DMS 273 (cell line): ENCODE results near the gene GBA2.

Source experiments
- DNase-seq: peaks from one replicate; lab custom pipeline; 2025; ENCODE audit not compliant: unreplicated experiment; lab: John Stamatoyannopoulos, UW

The GBA2 gene

DNA sequence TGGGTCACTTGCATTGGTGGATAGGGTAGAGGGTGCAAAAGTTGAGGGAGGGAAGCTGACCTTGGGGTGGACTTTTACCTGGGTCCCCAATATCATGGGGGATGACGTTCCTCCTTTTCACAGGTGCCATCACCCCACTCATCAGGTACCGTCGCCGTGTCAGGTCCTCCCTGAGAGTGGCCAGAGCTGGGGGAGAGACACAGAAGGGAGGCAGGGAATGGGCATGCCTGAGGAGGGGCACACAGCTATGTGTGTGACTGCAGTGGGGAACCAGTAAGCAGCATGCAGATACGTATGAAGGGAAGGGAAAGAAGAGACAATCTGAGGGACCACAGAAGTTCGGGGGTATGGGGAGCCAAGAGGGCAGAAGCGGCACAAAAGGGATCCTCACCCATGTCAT lies 10.1 kb downstream of the GBA2 start:
- DNase-seq, result no peak

DNA sequence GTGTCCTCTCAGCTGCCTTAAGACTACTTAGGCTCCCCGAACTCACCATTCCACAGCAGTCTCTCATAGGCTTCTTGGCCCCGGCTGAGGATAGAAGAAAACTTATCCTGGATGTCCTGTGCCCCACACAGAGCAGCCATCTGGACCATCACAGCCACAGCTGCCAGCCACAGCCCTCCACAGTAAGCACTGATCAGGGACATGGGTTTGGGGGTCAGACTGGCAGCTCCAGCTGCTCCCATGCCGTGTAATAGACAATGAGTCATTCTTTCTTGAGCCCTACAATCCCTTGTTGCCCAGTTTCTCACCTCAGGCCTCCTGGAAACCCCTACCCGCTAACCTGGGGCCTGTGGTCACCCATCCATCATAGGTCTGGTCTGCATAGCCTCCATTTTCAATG lies 10.8 kb downstream of the GBA2 start:
- peak; percentile 56 for DNase-seq

DNA sequence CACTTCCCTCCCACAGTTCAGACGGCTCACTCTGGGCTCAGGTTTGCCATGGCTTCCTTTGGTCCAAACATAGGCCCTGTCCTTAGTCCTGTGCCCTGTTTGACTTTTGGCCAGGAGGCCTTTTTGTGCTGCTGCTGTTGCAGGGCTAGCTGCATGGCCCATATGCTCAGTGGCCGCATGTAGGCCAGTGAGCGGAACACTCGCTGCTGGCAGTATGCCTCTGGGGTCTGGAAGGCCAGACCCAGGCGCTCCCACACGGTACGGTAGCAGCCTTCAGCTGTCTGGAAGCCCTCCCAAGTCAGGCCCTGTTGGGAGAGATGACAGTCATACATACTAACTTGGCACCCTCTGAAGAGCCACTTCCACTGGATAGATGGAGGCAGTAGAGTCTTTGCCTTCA lies 11.9 kb downstream of the GBA2 start:
- no peak for DNase-seq

DNA sequence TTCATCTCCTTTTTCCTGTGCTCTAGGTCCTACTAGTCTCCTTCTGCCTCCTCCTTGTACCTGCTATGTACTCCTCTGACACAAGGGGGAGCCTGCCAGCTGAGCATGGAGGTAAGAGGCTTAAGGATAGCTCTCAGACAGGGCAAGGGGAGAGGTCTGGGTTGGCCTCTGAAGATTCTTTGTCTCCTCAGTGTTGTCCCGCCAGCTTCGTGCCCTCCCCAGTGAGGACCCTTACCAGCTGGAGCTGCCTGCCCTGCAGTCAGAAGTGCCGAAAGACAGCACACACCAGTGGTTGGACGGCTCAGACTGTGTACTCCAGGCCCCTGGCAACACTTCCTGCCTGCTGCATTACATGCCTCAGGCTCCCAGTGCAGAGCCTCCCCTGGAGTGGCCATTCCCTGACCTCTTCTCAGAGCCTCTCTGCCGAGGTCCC lies 12.8 kb downstream of the GBA2 start:
- DNase-seq, result peak; percentile 85

DNA sequence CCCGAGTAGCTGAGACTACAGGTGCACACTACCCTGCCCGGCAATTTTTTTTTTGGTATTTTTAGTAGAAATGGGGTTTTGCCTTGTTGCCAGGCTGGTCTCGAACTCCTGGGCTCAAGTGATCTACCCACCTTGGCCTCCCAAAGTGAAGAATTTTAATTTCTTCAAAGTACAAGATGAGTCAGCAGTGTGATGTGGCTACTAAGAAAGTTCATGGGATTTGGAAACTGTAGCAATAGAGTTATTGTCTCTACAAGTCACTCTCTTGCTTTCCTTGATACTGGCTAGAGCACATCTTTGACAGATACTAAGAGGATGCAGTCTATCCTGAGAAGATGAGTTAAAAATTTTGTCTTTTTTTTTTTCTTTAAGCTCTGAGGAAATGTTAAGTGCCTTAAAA lies 14.9 kb downstream of the GBA2 start:
- no peak for DNase-seq

DNA sequence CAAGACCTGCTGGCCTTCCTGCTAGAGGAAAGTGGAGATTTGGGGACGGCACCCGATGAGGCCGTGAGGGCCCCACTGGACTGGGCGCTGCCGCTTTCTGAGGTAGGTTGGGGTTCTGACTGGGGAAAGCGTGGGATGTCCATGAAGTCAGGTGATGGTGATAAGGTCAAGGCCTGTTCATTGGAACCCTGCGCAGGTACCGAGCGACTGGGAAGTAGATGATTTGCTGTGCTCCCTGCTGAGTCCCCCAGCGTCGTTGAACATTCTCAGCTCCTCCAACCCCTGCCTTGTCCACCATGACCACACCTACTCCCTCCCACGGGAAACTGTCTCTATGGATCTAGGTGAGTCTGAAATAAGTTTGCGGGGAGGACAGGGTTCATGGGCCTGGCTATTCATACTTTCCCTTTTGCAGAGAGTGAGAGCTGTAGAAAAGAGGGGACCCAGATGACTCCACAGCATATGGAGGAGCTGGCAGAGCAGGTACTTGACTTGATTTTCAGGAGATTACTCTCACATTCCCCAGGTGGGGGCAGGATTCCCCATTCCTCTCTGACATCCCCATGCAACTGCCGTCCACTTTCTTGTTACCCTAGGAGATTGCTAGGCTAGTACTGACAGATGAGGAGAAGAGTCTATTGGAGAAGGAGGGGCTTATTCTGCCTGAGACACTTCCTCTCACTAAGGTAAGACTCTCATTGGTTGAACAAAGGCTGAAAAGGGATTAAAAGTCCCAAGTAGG lies 16.1 kb downstream of the GBA2 start:
- peak; percentile 80 for DNase-seq

- DNase-seq, result peak; percentile 99
Observed at GRCh38 chr9:35732185-35732799, 16.7 kb downstream of the GBA2 start, which contains the start of the genes CREB3 and TLN1. Gene CREB3, plus strand, starts transcription at chr9:35732666. Its CDS starts 107 bp downstream, at chr9:35732773. Gene TLN1, minus strand, starts transcription at chr9:35732195. Its CDS starts 6,501 bp downstream, at chr9:35725694.

DNA sequence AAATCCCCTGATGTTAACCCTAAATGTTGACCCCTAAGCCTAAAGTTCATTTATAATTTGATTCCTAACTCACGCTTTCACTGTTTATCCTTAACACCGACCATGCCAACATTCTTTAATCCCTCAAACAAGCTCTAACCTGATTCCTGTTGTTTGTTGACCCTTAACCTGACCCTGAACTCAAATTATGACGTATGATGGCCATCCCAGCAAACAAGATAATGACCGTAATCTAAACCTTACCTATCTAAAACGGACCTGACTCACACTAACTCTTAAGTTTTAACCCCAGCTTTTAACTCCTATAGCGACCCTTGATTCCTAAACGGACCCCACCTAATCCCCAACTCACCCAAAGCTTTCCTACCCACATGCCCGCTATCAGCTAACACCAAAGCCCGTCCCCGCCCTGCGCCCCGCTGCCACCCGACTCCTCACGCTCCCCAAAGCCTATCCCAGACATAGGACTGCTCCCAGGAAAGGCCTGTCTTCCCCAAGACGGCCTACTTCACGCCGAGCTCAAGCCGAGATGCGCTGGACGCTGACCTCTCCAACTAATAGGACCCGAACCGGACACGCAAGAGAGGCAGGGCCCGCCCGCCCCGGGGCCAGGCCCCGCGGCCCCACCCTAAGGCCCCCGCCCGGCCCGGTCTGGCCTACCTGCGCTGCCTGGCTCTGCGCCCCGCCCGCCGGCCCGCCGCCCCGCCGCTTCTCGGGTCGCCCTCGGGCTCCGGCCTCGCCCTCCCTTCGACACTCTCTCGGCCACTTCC lies 17.4 kb downstream of the GBA2 start:
- peak; percentile 67 for DNase-seq

DNA sequence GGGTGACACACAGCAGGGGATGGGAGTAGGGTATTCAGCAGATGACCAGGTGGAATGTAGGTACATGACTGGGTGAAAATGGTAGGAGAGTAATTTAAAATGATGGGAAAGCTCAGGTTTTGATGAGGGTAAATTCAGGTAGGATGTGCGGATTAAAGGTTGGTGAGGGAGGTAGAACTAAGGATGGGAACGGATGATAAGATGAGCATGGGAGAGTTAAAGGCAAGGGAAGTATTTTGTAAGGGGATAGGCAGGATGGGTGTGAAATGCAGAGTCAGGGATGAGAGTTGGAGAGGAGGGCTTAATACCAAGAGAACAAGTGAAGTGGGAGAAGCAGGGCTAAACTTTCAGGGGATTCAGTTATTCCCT lies 18.6 kb downstream of the GBA2 start:
- DNase-seq, result no peak

- peak; percentile 63 for DNase-seq
Observed at GRCh38 chr9:35729700-35730485, 19.1 kb downstream of the GBA2 start.

DNA sequence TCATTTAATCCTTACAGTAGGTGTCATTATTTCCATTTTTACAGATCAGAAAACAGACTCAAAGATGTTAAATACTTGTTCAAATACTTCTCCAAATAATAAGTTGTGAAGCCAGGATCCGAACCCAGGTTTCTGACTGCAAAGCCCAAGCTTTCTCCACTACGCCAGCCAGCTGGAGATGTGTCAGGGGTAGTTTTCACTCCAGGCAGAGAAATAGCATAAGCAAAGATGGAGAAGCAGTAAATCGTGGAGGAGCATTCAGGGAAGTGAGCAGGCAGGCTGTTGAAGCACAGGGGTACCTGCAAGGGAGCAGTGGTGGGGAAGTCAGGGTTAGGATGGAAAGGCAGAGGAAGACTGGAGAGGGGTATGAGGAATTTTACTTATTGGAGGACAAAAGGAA lies 19.9 kb downstream of the GBA2 start:
- DNase-seq, result no peak

DNA sequence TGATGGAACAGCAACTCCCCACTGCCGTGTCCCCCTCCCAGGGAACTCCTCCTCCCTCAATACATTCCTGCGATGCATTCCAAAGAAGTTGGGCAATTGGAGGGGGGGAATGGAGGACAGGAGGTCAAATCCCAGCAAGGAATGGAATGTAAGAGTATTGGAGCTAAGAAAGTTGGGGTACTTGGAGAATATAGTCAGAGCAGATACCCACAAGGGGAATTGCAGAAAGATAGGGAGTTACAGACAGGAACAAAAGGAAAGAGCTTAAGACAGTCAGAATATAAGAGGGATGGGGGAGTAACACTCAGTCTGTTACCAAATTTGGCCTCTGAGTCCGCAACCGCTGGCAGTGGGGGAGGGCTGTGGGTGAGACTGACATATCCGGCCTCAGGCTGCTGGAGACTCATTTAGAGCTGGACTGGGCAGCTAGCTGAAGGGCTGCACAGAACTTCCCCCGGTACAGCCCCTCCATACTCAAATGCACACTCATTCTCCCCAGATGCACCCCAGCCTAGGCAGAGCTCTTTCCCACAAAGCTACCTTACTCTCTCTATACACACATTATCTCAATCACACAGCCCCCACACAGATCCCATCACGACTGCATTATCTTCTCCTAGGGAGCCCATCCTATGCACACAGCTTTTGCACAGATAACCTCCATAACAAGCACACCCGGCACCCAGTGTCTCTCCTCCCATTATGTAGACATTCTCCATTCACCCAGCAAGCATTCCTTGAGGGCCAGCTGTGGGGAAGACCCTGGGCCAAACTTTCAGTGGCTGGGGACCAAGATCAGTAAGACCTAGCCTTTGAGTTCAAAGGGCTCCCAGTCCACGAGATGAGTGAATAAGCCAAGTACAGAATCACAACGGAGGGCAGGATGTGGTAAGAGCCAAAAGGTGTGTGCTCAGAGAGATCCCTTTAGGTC lies 20.7 kb downstream of the GBA2 start:
- no peak for DNase-seq

- DNase-seq, result no peak
Observed at GRCh38 chr9:35727676-35728040, 21.4 kb downstream of the GBA2 start.

DNA sequence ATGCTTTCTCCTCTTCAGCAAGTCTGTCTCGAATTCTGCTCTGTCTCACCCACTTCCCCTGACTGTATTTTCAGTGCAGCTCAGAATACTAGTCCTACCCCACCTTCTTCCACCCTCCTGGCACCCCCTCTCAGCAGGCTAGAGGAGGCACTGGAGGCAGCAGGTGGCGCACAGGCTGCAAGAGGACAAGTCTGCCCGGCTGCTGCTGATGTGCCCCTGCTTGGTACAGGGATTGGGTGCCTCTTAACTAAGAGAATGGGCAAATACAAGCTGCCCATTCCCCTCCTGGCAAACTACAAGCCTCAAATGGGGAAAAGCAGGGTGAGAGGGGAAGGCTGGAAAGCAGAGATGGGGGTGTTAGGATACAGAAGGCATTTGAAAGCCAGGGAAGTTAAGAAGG lies 22.1 kb downstream of the GBA2 start:
- DNase-seq, result peak; percentile 76

GRCh38 chr9:35725362-35725761 lies 23.7 kb downstream of the GBA2 start:
- no peak for DNase-seq

DNA sequence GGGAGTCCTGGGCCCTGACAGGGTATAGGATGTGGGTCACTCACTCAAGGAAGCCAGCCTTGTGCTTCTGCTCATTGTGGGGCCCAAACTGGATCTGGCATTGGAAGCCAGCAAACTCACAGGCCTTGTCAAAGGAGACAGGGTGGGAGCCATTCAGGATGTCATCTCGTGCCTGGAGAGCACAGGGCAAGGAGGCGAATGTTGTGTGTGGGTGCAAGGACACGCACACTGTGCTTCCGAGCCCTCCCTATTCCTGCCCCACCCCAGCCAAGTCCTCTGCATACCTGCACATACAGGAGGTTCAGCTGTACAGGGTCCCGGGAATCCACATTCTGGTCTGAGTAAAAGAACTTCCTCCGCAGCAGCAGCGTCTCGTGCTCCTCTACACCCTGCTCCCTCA lies 25.1 kb downstream of the GBA2 start:
- no peak for DNase-seq

GRCh38 chr9:35723426-35723825 lies 25.6 kb downstream of the GBA2 start:
- no peak for DNase-seq

DNA sequence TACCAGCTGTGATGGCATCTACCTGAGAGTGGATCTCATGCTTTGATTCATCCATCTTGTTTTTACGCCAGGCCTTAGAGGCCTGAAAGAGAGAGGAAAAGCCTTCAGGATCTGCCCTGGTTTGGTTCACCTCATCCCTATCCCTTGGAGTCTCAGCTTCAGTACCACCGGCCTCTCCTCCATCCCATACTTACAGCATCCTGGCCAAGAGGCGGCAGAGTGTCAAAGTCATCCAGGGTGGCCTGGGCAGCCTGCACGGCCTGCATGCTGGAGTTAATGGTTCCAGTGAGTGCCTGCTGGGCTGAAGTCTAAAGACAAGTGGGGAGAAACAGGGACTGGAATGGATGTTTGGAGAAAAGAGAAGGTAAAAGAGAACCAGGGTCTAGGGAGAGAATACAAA lies 29.5 kb downstream of the GBA2 start:
- no peak for DNase-seq

GRCh38 chr9:35718721-35719511 lies 30.1 kb downstream of the GBA2 start:
- DNase-seq, result no peak
